K562 (cell line): ENCODE data around the gene LPCAT3. TPM values are rescaled to one million over a fixed set of nuclear protein-coding genes. Genes with fewer than 3 reads are reported as not detected.
A peak's percentile ranks its signal among the peaks of the same experiment; 100 is the strongest.

ENCODE experiments used
- CREM ChIP-seq: IDR thresholded peaks from 2 replicates; pipeline ENCODE4 v1.6.1; 2014; ENCODE audit warnings: antibody characterized with exemption, low read depth
- NUFIP1 ChIP-seq: fragments of 450-650 bp; IDR thresholded peaks from 2 replicates; pipeline ENCODE4 v1.6.1; 2018; ENCODE audit not compliant: partially characterized antibody
- PHF21A ChIP-seq: fragments of 450-650 bp; IDR thresholded peaks from 2 replicates; pipeline ENCODE4 v1.6.1; 2017; ENCODE audit warnings: low read depth, borderline replicate concordance
- POLR2B ChIP-seq: fragments of 450-650 bp; IDR thresholded peaks from 2 replicates; pipeline ENCODE4 v1.6.1; 2018; ENCODE audit warnings: low read depth; ENCODE audit not compliant: partially characterized antibody
- POLR3A ChIP-seq: IDR thresholded peaks from 2 replicates; pipeline ENCODE4 v1.6.1; 2011; ENCODE audit warnings: borderline replicate concordance, mild to moderate bottlenecking, moderate library complexity; ENCODE audit not compliant: insufficient read length, insufficient read depth; ENCODE audit errors: extremely low read depth
- SAFB ChIP-seq: fragments of 200-400 bp; formaldehyde crosslinking; IDR thresholded peaks from 2 replicates; pipeline ENCODE4 v1.6.1; 2017; ENCODE audit warnings: low read depth, low read length, borderline replicate concordance
- YY1 ChIP-seq, 3 experiments: IDR thresholded peaks; 2 replicates each; pipeline ENCODE4 v1.6.1; 2011; ENCODE audit warnings: low read length in 2 of 3, mild to moderate bottlenecking in 2 of 3, moderate library complexity in 2 of 3, borderline replicate concordance in 1 of 3, control low read depth in 1 of 3, low read depth in 1 of 3; ENCODE audit not compliant: insufficient read depth in 3 of 3, insufficient replicate concordance in 2 of 3, control insufficient read depth in 1 of 3, insufficient read length in 1 of 3; ENCODE audit errors: extremely low read depth in 1 of 3
- polyA plus RNA-seq, 8 experiments: library from polyadenylated mRNA; depleted of rRNA in 4 of 8; stranded (reverse) in 5 of 8; unstranded in 3 of 8; fragments of >200 nt; fragmentation: Nextera tagmentation in 2 of 8; fragmentation: Illumina TruSeq in 1 of 8; extraction: Ambion mirVana in 2 of 8; extraction: Trizol in 1 of 8; gene quantifications; 2 replicates each; pipeline versions ENCODE4 v1.2.1 to v1.2.3, GENCODE V29; 2011 to 2014; ENCODE audit warnings: inconsistent platforms in 1 of 8, missing spikeins in 1 of 8
- total RNA-seq, 7 experiments: library from RNA; depleted of rRNA in 6 of 7; stranded (reverse); fragments of >200 nt in 6 of 7; fragmentation: Illumina TruSeq in 2 of 7; extraction: Trizol in 2 of 7; gene quantifications; 2 replicates each; pipeline versions ENCODE4 v1.2.1 to v1.2.3, GENCODE V29; 2011 to 2021; ENCODE audit warnings: low replicate concordance in 1 of 7
- TF ChIP-seq, protein P1 (sequence below): sonication (generic); formaldehyde crosslinking; IDR thresholded peaks from 2 replicates; pipeline ENCODE4 v1.8.1; 2023; ENCODE audit warnings: mild to moderate bottlenecking, missing genetic modification reagents, moderate library complexity
- TF ChIP-seq, protein P2 (sequence below): sonication (generic); formaldehyde crosslinking; IDR thresholded peaks from 2 replicates; pipeline ENCODE4 v1.8.0; 2022; ENCODE audit warnings: missing genetic modification reagents, mild to moderate bottlenecking, moderate library complexity, borderline replicate concordance
- TF ChIP-seq, protein P3 (sequence below): sonication (generic); formaldehyde crosslinking; IDR thresholded peaks from 2 replicates; pipeline ENCODE4 v1.8.0; 2022; ENCODE audit warnings: mild to moderate bottlenecking, missing genetic modification reagents
- TF ChIP-seq, protein P4 (sequence below): sonication (generic); IDR thresholded peaks from 2 replicates; pipeline ENCODE4 v1.6.1; 2016
- TF ChIP-seq, protein P5 (sequence below), 2 experiments: IDR thresholded peaks; 2 replicates each; pipeline ENCODE4 v1.6.1; 2011; ENCODE audit warnings: borderline replicate concordance in 1 of 2, control low read depth in 1 of 2, low read depth in 1 of 2, low read length in 1 of 2, mild to moderate bottlenecking in 1 of 2, mixed read lengths in 1 of 2, moderate library complexity in 1 of 2; ENCODE audit not compliant: insufficient read depth in 1 of 2, insufficient read length in 1 of 2, poor library complexity in 1 of 2, severe bottlenecking in 1 of 2; ENCODE audit errors: extremely low read depth in 1 of 2

LPCAT3 gene
- total and polyA plus RNA-seq, 9 of the 15 experiments (the other 6 are each of a cell fraction or from before 2014, with no cell fraction given), result 4.9 to 52.5 (median 25.3) TPM

DNA sequence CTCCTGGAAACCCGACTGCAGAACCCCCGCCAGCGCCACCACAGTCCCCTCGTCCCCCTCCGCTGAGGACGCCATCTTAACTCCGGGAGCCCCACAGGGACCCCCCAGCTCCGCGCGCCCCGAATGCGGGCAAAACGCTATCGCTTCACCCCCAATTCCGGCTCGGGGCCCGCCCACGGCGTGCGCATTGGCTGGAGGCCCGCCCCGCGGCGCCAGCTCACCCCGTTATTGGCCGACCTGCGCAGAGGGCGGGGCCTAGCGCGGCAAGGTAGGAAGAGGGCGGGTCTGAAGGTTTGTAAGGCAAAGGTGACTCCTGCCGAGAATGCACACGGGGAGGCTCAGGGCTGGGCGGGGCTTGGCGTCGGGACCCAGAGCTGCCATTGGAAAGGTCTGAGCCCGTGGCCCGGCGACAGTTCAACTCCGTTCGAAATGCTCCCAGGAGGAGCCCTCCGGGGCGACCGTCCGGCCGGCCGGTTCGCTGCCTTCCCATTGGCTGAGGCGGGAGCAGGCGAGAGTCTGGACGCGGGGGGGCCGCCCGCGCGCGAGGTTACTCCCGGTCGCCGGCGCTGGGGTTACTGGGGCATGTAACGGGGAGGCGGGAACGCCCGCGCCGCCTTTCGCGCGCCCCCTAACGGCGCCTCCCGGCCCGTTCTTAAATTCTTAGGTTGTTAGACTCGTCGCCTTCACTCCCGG, at the start of gene LPCAT3 (continued):
- TF ChIP-seq POLR3A (no peak), CREM (peak; percentile 61; the same call in 1 of the 2 replicates), YY1 (IDR thresholded peaks at IDR 0.05; ENCODE audit: borderline replicate concordance in 1 of 3, control insufficient read depth in 1 of 3, extremely low read depth in 1 of 3, insufficient read depth in 3 of 3, insufficient read length in 1 of 3, insufficient replicate concordance in 2 of 3, low read depth in 1 of 3, low read length in 2 of 3) (peak in 2 of 3 experiments; percentile 56 to 57), NUFIP1 (no peak), POLR2B (peak; percentile 40), PHF21A (peak; percentile 16; the same call in 1 of the 2 replicates), SAFB (0 out of 2 replicates have a peak, but pooled peaks have one; percentile 22)
- TF ChIP-seq, protein P1, sequence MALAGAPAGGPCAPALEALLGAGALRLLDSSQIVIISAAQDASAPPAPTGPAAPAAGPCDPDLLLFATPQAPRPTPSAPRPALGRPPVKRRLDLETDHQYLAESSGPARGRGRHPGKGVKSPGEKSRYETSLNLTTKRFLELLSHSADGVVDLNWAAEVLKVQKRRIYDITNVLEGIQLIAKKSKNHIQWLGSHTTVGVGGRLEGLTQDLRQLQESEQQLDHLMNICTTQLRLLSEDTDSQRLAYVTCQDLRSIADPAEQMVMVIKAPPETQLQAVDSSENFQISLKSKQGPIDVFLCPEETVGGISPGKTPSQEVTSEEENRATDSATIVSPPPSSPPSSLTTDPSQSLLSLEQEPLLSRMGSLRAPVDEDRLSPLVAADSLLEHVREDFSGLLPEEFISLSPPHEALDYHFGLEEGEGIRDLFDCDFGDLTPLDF (CRISPR knock-in tag), result peak; percentile 76; the same call in 1 of the 2 replicates
- TF ChIP-seq, protein P2, sequence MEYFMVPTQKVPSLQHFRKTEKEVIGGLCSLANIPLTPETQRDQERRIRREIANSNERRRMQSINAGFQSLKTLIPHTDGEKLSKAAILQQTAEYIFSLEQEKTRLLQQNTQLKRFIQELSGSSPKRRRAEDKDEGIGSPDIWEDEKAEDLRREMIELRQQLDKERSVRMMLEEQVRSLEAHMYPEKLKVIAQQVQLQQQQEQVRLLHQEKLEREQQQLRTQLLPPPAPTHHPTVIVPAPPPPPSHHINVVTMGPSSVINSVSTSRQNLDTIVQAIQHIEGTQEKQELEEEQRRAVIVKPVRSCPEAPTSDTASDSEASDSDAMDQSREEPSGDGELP (CRISPR knock-in tag), result peak; percentile 78
- TF ChIP-seq, protein P3, sequence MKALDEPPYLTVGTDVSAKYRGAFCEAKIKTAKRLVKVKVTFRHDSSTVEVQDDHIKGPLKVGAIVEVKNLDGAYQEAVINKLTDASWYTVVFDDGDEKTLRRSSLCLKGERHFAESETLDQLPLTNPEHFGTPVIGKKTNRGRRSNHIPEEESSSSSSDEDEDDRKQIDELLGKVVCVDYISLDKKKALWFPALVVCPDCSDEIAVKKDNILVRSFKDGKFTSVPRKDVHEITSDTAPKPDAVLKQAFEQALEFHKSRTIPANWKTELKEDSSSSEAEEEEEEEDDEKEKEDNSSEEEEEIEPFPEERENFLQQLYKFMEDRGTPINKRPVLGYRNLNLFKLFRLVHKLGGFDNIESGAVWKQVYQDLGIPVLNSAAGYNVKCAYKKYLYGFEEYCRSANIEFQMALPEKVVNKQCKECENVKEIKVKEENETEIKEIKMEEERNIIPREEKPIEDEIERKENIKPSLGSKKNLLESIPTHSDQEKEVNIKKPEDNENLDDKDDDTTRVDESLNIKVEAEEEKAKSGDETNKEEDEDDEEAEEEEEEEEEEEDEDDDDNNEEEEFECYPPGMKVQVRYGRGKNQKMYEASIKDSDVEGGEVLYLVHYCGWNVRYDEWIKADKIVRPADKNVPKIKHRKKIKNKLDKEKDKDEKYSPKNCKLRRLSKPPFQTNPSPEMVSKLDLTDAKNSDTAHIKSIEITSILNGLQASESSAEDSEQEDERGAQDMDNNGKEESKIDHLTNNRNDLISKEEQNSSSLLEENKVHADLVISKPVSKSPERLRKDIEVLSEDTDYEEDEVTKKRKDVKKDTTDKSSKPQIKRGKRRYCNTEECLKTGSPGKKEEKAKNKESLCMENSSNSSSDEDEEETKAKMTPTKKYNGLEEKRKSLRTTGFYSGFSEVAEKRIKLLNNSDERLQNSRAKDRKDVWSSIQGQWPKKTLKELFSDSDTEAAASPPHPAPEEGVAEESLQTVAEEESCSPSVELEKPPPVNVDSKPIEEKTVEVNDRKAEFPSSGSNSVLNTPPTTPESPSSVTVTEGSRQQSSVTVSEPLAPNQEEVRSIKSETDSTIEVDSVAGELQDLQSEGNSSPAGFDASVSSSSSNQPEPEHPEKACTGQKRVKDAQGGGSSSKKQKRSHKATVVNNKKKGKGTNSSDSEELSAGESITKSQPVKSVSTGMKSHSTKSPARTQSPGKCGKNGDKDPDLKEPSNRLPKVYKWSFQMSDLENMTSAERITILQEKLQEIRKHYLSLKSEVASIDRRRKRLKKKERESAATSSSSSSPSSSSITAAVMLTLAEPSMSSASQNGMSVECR (CRISPR knock-in tag), result peak; percentile 65; the same call in 1 of the 2 replicates
- TF ChIP-seq, protein P4, sequence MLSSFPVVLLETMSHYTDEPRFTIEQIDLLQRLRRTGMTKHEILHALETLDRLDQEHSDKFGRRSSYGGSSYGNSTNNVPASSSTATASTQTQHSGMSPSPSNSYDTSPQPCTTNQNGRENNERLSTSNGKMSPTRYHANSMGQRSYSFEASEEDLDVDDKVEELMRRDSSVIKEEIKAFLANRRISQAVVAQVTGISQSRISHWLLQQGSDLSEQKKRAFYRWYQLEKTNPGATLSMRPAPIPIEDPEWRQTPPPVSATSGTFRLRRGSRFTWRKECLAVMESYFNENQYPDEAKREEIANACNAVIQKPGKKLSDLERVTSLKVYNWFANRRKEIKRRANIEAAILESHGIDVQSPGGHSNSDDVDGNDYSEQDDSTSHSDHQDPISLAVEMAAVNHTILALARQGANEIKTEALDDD, result no peak
- TF ChIP-seq, protein P5, sequence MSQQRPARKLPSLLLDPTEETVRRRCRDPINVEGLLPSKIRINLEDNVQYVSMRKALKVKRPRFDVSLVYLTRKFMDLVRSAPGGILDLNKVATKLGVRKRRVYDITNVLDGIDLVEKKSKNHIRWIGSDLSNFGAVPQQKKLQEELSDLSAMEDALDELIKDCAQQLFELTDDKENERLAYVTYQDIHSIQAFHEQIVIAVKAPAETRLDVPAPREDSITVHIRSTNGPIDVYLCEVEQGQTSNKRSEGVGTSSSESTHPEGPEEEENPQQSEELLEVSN (IDR thresholded peaks at IDR 0.05; ENCODE audit: borderline replicate concordance in 1 of 2, extremely low read depth in 1 of 2, insufficient read depth in 1 of 2, insufficient read length in 1 of 2, low read depth in 1 of 2, low read length in 1 of 2, poor library complexity in 1 of 2, severe bottlenecking in 1 of 2), result peak; percentile 59 to 84
